HepG2 (cell line): ENCODE results near the gene JPT2. TPM values are rescaled to one million over a fixed set of nuclear protein-coding genes. Genes with fewer than 3 reads are reported as not detected.

Source experiments
- ATAC-seq: fragments of 200-7000 bp; cut with Tn5 transposase; 3 replicates; pipeline ENCODE4 v1.9.1; 2020; ENCODE audit warnings: mild to moderate bottlenecking, moderate library complexity
- BruUV-seq: library from RNA; stranded (reverse); fragments of 400-500 nt; replicated peaks from 2 replicates; lab custom pipeline; 2021; lab: Mats Ljungman, UMichigan
- CTCF ChIA-PET: fragments of 300-600 bp; formaldehyde crosslinking; extraction: SDS; loops from one replicate; lab custom pipeline; 2021; ENCODE audit warnings: low total read pairs, inconsistent platforms, low intra/inter-chr PET ratio; lab: Yijun Ruan, JAX
- POLR2A ChIA-PET: fragments of 350-600 bp; sonication (Branson Sonifier 250); formaldehyde crosslinking; loops from one replicate; lab custom pipeline; 2020; ENCODE audit warnings: antibody characterized with exemption, inconsistent platforms; lab: Yijun Ruan, JAX
- DNase-seq: peaks from one replicate; pipeline ENCODE4 v3.0.0-alpha.2; 2015; ENCODE audit warnings: low spot score
- FAIRE-seq: peaks from 3 replicates; lab custom pipeline; 2011; peaks lifted over from hg19 to GRCh38; lab: Jason Lieb, UNC
- H2AFZ ChIP-seq: one replicate; pipeline ENCODE4 v1.6.1; 2011; ENCODE audit warnings: low read length, inconsistent platforms
- H3K27ac ChIP-seq: fragments of 300-600 bp; 3 replicates; pipeline ENCODE4 v1.8.0; 2011; ENCODE audit warnings: mixed run types, mild to moderate bottlenecking, mixed read lengths, low read length, inconsistent platforms; ENCODE audit not compliant: insufficient read depth; ENCODE audit errors: extremely low read length
- H3K27me3 ChIP-seq, 2 experiments: fragments of 200-600 bp in 1 of 2; 2 replicates in 1 of 2; 3 replicates in 1 of 2; pipeline versions ENCODE4 v1.6.0 to v1.8.0; 2011; ENCODE audit warnings: low read length in 2 of 2, mild to moderate bottlenecking in 2 of 2, moderate library complexity in 2 of 2, inconsistent platforms in 1 of 2; ENCODE audit not compliant: insufficient read depth in 2 of 2, control insufficient read depth in 1 of 2
- H3K36me3 ChIP-seq, 2 experiments: fragments of 200-600 bp in 1 of 2; replicated peaks in 1 of 2; 2 replicates in 1 of 2; 3 replicates in 1 of 2; pipeline versions ENCODE4 v1.5.1 to v1.8.0; 2011; ENCODE audit warnings: low read length in 2 of 2, inconsistent platforms in 1 of 2; ENCODE audit not compliant: insufficient read depth in 2 of 2, control insufficient read depth in 1 of 2
- H3K4me1 ChIP-seq: 2 replicates; pipeline ENCODE4 v1.5.1; 2012; ENCODE audit warnings: low read length, inconsistent platforms; ENCODE audit not compliant: insufficient read depth
- H3K4me2 ChIP-seq: 2 replicates; pipeline ENCODE4 v1.6.0; 2011; ENCODE audit warnings: low read depth, low read length, inconsistent platforms
- H3K4me3 ChIP-seq, 3 experiments: fragments of 200-600 bp in 1 of 3; sonication (generic), shearing (Covaris generic) in 1 of 3; replicated peaks in 1 of 3; 2 replicates each; pipeline ENCODE4 v1.5.1; 2011 to 2016; ENCODE audit warnings: low read length in 3 of 3, inconsistent platforms in 2 of 3, low read depth in 2 of 3, mild to moderate bottlenecking in 2 of 3, control low read depth in 1 of 3, mixed read lengths in 1 of 3; ENCODE audit not compliant: insufficient read depth in 1 of 3
- H3K79me2 ChIP-seq: one replicate; pipeline ENCODE4 v1.6.1; 2011; ENCODE audit warnings: low read length, inconsistent platforms; ENCODE audit not compliant: insufficient read depth
- H3K9ac ChIP-seq: 2 replicates; pipeline ENCODE4 v1.6.0; 2011; ENCODE audit warnings: mild to moderate bottlenecking, low read depth, low read length, inconsistent platforms; ENCODE audit not compliant: insufficient read depth
- H3K9me3 ChIP-seq: 2 replicates; pipeline ENCODE4 v1.5.1; 2012; ENCODE audit warnings: mild to moderate bottlenecking, low read length
- H4K20me1 ChIP-seq: 2 replicates; pipeline ENCODE4 v1.6.0; 2011; ENCODE audit warnings: inconsistent platforms, mild to moderate bottlenecking, low read length, moderate library complexity; ENCODE audit not compliant: insufficient read depth
- ARNT2 ChIP-seq: sonication (generic); formaldehyde crosslinking; IDR thresholded peaks from 2 replicates; pipeline ENCODE4 v1.8.0; 2022; ENCODE audit warnings: mild to moderate bottlenecking, low read depth, missing genetic modification reagents, moderate library complexity
- BRCA1 ChIP-seq: sonication (generic); formaldehyde crosslinking; IDR thresholded peaks from 2 replicates; pipeline ENCODE4 v1.4.0; 2020; ENCODE audit warnings: missing genetic modification reagents
- EED ChIP-seq: sonication (generic); formaldehyde crosslinking; IDR thresholded peaks from 2 replicates; pipeline ENCODE4 v1.5.0; 2020; ENCODE audit warnings: mild to moderate bottlenecking, missing genetic modification reagents
- EHMT2 ChIP-seq: fragments of 200-600 bp; sonication (generic); IDR thresholded peaks from 2 replicates; pipeline ENCODE4 v1.7.0; 2017; ENCODE audit warnings: antibody characterized with exemption, low read depth, low read length, borderline replicate concordance
- GATA4 ChIP-seq: sonication (generic); IDR thresholded peaks from 2 replicates; pipeline ENCODE4 v1.6.1; 2016; ENCODE audit warnings: antibody characterized with exemption, low read depth, borderline replicate concordance
- HMG20A ChIP-seq: IDR thresholded peaks from 2 replicates; pipeline ENCODE4 v1.6.1; 2016; ENCODE audit warnings: borderline replicate concordance
- MZF1 ChIP-seq: sonication (generic); formaldehyde crosslinking; IDR thresholded peaks from 2 replicates; pipeline ENCODE4 v1.8.1; 2023; ENCODE audit warnings: mild to moderate bottlenecking, missing genetic modification reagents, borderline replicate concordance
- TP53 ChIP-seq: sonication (generic); formaldehyde crosslinking; conservative IDR thresholded peaks from 2 replicates; pipeline ENCODE4 v1.4.0; 2020; ENCODE audit warnings: missing genetic modification reagents
- ZNF224 ChIP-seq: sonication (generic); formaldehyde crosslinking; IDR thresholded peaks from 2 replicates; pipeline ENCODE4 v1.5.0; 2020; ENCODE audit warnings: mild to moderate bottlenecking, missing genetic modification reagents
- ZNF3 ChIP-seq: IDR thresholded peaks from 2 replicates; pipeline ENCODE4 v1.7.0; 2017; ENCODE audit warnings: inconsistent platforms
- ZNF350 ChIP-seq: sonication (generic); formaldehyde crosslinking; IDR thresholded peaks from 2 replicates; pipeline ENCODE4 v1.4.0; 2020; ENCODE audit warnings: mild to moderate bottlenecking, low read depth, missing genetic modification reagents, borderline replicate concordance
- ZNF383 ChIP-seq: sonication (generic); formaldehyde crosslinking; IDR thresholded peaks from 2 replicates; pipeline ENCODE4 v1.4.0; 2020; ENCODE audit warnings: missing genetic modification reagents, mild to moderate bottlenecking, borderline replicate concordance
- WGBS: methylation state at CpG from one replicate; pipeline ENCODE4 v1.1.6; 2017; ENCODE audit warnings: low lambda C conversion rate; 5-methylcytosine and 5-hydroxymethylcytosine counted together
- in situ Hi-C: cut with HindIII; loops from 2 replicates; pipeline ENCODE4 v1.10.0; 2017; ENCODE audit warnings: low pct_unique_long_range_greater_than_20kb; ENCODE audit not compliant: extremely low pct_ligation_motif_present
- intact Hi-C: fragments of 100-400 bp; cut with micrococcal nuclease; formaldehyde crosslinking; loops from one replicate; pipeline ENCODE4 v1.10.0; 2022; ENCODE audit not compliant: unreplicated experiment
- polyA plus RNA-seq, 8 experiments: library from polyadenylated mRNA; depleted of rRNA in 3 of 8; stranded (reverse) in 7 of 8; unstranded in 1 of 8; fragments of >200 nt; fragmentation: Illumina TruSeq in 4 of 8; extraction: Trizol in 4 of 8; gene quantifications; 2 replicates each; pipeline versions ENCODE4 v1.2.1 to v1.2.3, GENCODE V29; 2011 to 2016; ENCODE audit warnings: low read depth in 4 of 8, missing spikeins in 1 of 8, mixed read lengths in 1 of 8; ENCODE audit not compliant: insufficient read depth in 1 of 8
- total RNA-seq, 5 experiments: library from RNA; depleted of rRNA; stranded (reverse); fragments of >200 nt; fragmentation: Illumina TruSeq; extraction: Trizol; gene quantifications; 2 replicates each; pipeline ENCODE4 v1.2.3, GENCODE V29; 2016; ENCODE audit warnings: low read depth in 1 of 5
- TF ChIP-seq, protein P1 (sequence below): sonication (generic); formaldehyde crosslinking; IDR thresholded peaks from 2 replicates; pipeline ENCODE4 v1.4.0; 2020; ENCODE audit warnings: mild to moderate bottlenecking, missing genetic modification reagents, borderline replicate concordance
- TF ChIP-seq, protein P2 (sequence below): sonication (generic); formaldehyde crosslinking; IDR thresholded peaks from 2 replicates; pipeline ENCODE4 v1.5.1; 2020; ENCODE audit warnings: mild to moderate bottlenecking, moderate library complexity, missing genetic modification reagents
- TF ChIP-seq, protein P3 (sequence below): IDR thresholded peaks from 2 replicates; pipeline ENCODE4 v1.4.0; 2020; ENCODE audit warnings: mild to moderate bottlenecking, missing genetic modification reagents
- TF ChIP-seq, protein P4 (sequence below): sonication (generic); formaldehyde crosslinking; IDR thresholded peaks from 2 replicates; pipeline ENCODE4 v1.8.1; 2023; ENCODE audit warnings: mild to moderate bottlenecking, missing genetic modification reagents, borderline replicate concordance

The JPT2 gene
- total and polyA plus RNA-seq, 2 of the 13 experiments (the other 11 are each of a cell fraction or from before 2014, with no cell fraction given), result 53.5 to 89.4 TPM

DNA sequence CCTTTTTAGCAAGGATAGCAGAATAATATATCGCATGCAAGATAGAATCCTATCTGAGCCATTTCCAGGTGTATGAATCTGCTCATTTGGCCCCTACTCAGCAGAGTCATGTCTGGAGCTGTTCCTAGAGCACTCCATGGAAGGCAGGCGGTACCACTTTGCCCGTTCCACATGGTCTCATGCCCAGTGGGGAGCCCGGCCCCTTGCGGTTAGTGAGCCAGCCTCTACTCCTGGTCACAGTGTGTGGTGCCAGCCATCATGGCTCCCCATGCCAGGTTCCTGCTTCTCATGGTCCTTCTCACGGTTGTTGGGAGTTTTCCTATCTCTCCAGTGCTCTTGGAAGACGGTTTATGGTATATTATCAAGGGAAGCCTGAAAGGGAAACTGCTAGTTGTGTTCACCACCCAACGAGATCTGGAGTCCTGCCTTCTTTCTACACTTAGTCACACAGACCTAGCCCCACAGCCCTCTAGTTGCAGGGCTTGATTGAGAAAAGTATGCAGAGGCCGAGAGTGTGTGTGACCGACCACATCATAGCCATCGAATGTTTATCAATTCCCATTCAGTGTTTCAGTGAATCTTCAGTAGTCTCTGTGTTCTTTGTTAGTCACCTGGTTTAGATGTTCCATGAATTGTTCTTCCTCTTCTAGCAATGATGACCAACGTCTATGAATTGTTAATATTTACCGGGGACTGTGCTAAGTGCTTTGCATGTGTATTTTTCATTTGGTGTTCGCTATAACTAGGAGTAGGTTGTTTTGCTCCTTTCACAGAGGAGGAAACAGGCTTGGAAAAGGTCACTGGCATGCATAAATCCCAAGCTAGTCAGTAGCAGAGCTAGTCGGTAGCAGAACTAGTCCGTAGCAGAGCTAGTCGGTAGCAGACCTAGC lies 9.6 kb downstream of the JPT2 start:
- Histone ChIP-seq H3K27me3 (no peaks in the 10 kb centered on the region), H3K36me3 (peaks cover 12 to 69% of the 10 kb centered on the region in 2 experiments), H3K9ac (peak overlapping the region; percentile 65), H4K20me1 (peaks cover 6% of the 10 kb centered on the region; the same call in 1 of the 2 replicates), H3K4me3 (no peak overlapping the region), H3K79me2 (peaks cover 81% of the 10 kb centered on the region), H3K9me3 (no peaks in the 10 kb centered on the region), H3K4me1 (peaks cover 35% of the 10 kb centered on the region), H2AFZ (no peak overlapping the region), H3K27ac (peak overlapping the region; percentile 76), H3K4me2 (peak overlapping the region; percentile 61; the same call in 1 of the 2 replicates)
- ChIA-PET CTCF (no interaction called here), POLR2A (interaction anchor here (2.1 kb wide), 1 partner anchor 10 kb away, joined by 12 read pairs; the partner anchor contains the start of gene JPT2)
- 83% methylated on average over 17 of the region's 17 CpGs for WGBS
- no TSS peak for BruUV-seq
- DNase-seq (peak; percentile 38), FAIRE-seq (no peak), ATAC-seq (no peak)
- intact Hi-C loops, result no loop called here
- in situ Hi-C loops, result no loop called here
- TF ChIP-seq TP53 (no peak), HMG20A (CRISPR knock-in tag) (no peak), ARNT2 (CRISPR knock-in tag) (no peak), ZNF224 (no peak), MZF1 (CRISPR knock-in tag) (no peak), EED (no peak), BRCA1 (CRISPR knock-in tag) (no peak), GATA4 (no peak), ZNF3 (CRISPR knock-in tag) (no peak), ZNF350 (no peak), ZNF383 (no peak), EHMT2 (no peak)
- TF ChIP-seq, protein P1, sequence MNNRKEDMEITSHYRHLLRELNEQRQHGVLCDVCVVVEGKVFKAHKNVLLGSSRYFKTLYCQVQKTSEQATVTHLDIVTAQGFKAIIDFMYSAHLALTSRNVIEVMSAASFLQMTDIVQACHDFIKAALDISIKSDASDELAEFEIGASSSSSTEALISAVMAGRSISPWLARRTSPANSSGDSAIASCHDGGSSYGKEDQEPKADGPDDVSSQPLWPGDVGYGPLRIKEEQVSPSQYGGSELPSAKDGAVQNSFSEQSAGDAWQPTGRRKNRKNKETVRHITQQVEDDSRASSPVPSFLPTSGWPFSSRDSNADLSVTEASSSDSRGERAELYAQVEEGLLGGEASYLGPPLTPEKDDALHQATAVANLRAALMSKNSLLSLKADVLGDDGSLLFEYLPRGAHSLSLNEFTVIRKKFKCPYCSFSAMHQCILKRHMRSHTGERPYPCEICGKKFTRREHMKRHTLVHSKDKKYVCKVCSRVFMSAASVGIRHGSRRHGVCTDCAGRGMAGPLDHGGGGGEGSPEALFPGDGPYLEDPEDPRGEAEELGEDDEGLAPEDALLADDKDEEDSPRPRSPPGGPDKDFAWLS, result no peak
- TF ChIP-seq, protein P2, sequence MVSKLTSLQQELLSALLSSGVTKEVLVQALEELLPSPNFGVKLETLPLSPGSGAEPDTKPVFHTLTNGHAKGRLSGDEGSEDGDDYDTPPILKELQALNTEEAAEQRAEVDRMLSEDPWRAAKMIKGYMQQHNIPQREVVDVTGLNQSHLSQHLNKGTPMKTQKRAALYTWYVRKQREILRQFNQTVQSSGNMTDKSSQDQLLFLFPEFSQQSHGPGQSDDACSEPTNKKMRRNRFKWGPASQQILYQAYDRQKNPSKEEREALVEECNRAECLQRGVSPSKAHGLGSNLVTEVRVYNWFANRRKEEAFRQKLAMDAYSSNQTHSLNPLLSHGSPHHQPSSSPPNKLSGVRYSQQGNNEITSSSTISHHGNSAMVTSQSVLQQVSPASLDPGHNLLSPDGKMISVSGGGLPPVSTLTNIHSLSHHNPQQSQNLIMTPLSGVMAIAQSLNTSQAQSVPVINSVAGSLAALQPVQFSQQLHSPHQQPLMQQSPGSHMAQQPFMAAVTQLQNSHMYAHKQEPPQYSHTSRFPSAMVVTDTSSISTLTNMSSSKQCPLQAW (CRISPR knock-in tag), result no peak
- TF ChIP-seq, protein P3, sequence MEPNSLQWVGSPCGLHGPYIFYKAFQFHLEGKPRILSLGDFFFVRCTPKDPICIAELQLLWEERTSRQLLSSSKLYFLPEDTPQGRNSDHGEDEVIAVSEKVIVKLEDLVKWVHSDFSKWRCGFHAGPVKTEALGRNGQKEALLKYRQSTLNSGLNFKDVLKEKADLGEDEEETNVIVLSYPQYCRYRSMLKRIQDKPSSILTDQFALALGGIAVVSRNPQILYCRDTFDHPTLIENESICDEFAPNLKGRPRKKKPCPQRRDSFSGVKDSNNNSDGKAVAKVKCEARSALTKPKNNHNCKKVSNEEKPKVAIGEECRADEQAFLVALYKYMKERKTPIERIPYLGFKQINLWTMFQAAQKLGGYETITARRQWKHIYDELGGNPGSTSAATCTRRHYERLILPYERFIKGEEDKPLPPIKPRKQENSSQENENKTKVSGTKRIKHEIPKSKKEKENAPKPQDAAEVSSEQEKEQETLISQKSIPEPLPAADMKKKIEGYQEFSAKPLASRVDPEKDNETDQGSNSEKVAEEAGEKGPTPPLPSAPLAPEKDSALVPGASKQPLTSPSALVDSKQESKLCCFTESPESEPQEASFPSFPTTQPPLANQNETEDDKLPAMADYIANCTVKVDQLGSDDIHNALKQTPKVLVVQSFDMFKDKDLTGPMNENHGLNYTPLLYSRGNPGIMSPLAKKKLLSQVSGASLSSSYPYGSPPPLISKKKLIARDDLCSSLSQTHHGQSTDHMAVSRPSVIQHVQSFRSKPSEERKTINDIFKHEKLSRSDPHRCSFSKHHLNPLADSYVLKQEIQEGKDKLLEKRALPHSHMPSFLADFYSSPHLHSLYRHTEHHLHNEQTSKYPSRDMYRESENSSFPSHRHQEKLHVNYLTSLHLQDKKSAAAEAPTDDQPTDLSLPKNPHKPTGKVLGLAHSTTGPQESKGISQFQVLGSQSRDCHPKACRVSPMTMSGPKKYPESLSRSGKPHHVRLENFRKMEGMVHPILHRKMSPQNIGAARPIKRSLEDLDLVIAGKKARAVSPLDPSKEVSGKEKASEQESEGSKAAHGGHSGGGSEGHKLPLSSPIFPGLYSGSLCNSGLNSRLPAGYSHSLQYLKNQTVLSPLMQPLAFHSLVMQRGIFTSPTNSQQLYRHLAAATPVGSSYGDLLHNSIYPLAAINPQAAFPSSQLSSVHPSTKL (CRISPR knock-in tag), result no peak
- TF ChIP-seq, protein P4, sequence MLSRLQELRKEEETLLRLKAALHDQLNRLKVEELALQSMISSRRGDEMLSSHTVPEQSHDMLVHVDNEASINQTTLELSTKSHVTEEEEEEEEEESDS (CRISPR knock-in tag), result no peak
